Gastrocnemius medialis (tissue), 4 donors: ENCODE data around the gene FAM83G. TPM values are rescaled to one million over a fixed set of nuclear protein-coding genes. Genes with fewer than 3 reads are reported as not detected.
"Not testable (repeated sequence)": the region's sequence is repeated elsewhere in the genome, so short reads cannot be mapped to it uniquely, and the experiment has no call there.

Source experiments
- ATAC-seq, 2 donors: fragments of 150-250 bp; one replicate each; pipeline ENCODE4 v1.9.1; 2016
- DNase-seq, 2 donors: peaks; one replicate each; pipeline ENCODE4 v3.0.0-alpha.2; 2019
- H3K27ac ChIP-seq, 4 donors: fragments of 200-600 bp; sonication (generic); 1 replicate in 1 of 4; 2 replicates in 3 of 4; pipeline ENCODE4 v1.5.1; 2016 to 2018; ENCODE audit warnings: mild to moderate bottlenecking in 2 of 4, moderate library complexity in 1 of 4
- H3K27me3 ChIP-seq, 3 donors: fragments of 200-600 bp; sonication (generic) in 2 of 3; 1 replicate in 1 of 3; 2 replicates in 2 of 3; pipeline versions ENCODE4 v1.5.1 to v1.6.0; 2016 to 2019; ENCODE audit warnings: mild to moderate bottlenecking in 1 of 3, moderate library complexity in 1 of 3
- H3K36me3 ChIP-seq, 2 donors: fragments of 200-600 bp; sonication (generic) in 1 of 2; one replicate each; pipeline ENCODE4 v1.5.1; 2017 to 2018
- H3K4me1 ChIP-seq, 2 donors: fragments of 200-600 bp; sonication (generic) in 1 of 2; one replicate each; pipeline ENCODE4 v1.5.1; 2016 to 2017; ENCODE audit warnings: mild to moderate bottlenecking in 2 of 2
- H3K4me3 ChIP-seq, 4 donors: fragments of 200-600 bp; sonication (generic) in 3 of 4; 1 replicate in 1 of 4; 2 replicates in 3 of 4; pipeline ENCODE4 v1.5.1; 2016 to 2019; ENCODE audit warnings: mild to moderate bottlenecking in 2 of 4
- H3K9me3 ChIP-seq, 3 donors: fragments of 200-600 bp; sonication (generic) in 2 of 3; 1 replicate in 1 of 3; 2 replicates in 2 of 3; pipeline ENCODE4 v1.5.1; 2016 to 2019
- POLR2A ChIP-seq, 2 donors: fragments of 450-650 bp; IDR thresholded peaks; one replicate each; pipeline ENCODE4 v1.6.1; 2017; ENCODE audit warnings: antibody characterized with exemption in 2 of 2, mild to moderate bottlenecking in 2 of 2, moderate library complexity in 2 of 2
- in situ Hi-C, 4 donors: fragments of 200-750 bp; cut with MboI; loops; one replicate each; pipeline versions ENCODE4 v1.15.0 to v1.8.0; 2017; ENCODE audit warnings: low sequenced_read_pairs in 4 of 4
- intact Hi-C: fragments of 100-400 bp; cut with DNase I; formaldehyde crosslinking; loops from one replicate; pipeline ENCODE4 v1.15.1; 2023; ENCODE audit warnings: low total_unique reads
- total RNA-seq, 4 donors: library from RNA; depleted of rRNA; stranded (reverse); fragments of >200 nt; gene quantifications; one replicate each; pipeline versions ENCODE4 v1.1.0 to v1.2.3, GENCODE V29; 2016
- TF ChIP-seq, protein P1 (sequence below), 5 experiments: fragments of 450-650 bp in 3 of 5; fragments of 200-600 bp in 2 of 5; sonication (generic) in 2 of 5; IDR thresholded peaks in 4 of 5; conservative IDR thresholded peaks in 1 of 5; 1 replicate in 4 of 5; 2 replicates in 1 of 5; pipeline ENCODE4 v1.5.1; 2016 to 2019; ENCODE audit warnings: antibody characterized with exemption in 5 of 5, mild to moderate bottlenecking in 3 of 5, moderate library complexity in 3 of 5

Gene FAM83G
- total RNA-seq, 4 donors from 2014 or later, result 8.2 to 25.6 (median 16.9) TPM

DNA sequence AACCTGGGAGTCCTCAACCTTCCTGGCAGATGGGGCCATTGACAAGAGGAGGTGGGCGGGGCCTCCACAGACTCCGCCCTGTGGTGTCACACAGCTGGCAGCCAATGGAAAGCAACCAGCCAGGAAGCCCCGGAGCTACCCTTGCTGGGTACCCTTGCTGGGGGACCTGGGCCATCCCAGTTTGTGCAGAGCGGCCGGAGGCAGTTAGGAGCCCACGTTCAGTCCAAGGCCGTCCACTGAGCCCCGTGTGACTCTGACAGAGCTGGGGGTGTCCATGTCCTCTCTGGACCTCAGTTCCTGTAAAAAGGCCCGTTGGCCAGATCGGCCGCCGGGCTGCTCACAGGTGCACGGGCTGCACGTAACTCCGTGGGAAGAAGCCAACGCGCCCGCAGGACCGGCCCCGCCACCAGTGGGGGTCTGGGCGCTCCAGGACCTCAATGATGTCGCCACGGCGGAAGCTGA, 17.1 kb upstream of the FAM83G start:
- no peak overlapping the region for H3K27ac ChIP-seq
- H3K4me3 ChIP-seq, result no peak overlapping the region
- no peaks in the 10 kb centered on the region for H3K27me3 ChIP-seq
- DNase-seq (no peak), ATAC-seq (no peak)
- H3K4me1 ChIP-seq, result no peaks in the 10 kb centered on the region
- H3K36me3 ChIP-seq, result no peaks in the 10 kb centered on the region
- no peak for TF ChIP-seq POLR2A (IDR thresholded peaks at IDR 0.05)
- TF ChIP-seq, protein P1, sequence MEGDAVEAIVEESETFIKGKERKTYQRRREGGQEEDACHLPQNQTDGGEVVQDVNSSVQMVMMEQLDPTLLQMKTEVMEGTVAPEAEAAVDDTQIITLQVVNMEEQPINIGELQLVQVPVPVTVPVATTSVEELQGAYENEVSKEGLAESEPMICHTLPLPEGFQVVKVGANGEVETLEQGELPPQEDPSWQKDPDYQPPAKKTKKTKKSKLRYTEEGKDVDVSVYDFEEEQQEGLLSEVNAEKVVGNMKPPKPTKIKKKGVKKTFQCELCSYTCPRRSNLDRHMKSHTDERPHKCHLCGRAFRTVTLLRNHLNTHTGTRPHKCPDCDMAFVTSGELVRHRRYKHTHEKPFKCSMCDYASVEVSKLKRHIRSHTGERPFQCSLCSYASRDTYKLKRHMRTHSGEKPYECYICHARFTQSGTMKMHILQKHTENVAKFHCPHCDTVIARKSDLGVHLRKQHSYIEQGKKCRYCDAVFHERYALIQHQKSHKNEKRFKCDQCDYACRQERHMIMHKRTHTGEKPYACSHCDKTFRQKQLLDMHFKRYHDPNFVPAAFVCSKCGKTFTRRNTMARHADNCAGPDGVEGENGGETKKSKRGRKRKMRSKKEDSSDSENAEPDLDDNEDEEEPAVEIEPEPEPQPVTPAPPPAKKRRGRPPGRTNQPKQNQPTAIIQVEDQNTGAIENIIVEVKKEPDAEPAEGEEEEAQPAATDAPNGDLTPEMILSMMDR (IDR thresholded peaks at IDR 0.05 in 4 of 5, conservative IDR thresholded peaks at IDR 0.05 in 1 of 5), result no peak
- no peaks in the 10 kb centered on the region for H3K9me3 ChIP-seq
- intact Hi-C loops (loop anchor here (5.0 kb wide), 1 partner anchor 54 kb away; no protein-coding TSS in a partner anchor), in situ Hi-C loops (loop anchor here in 1 of 4 donors (25.0 kb wide), 1 partner anchor 209 kb away; no protein-coding TSS in a partner anchor)

DNA sequence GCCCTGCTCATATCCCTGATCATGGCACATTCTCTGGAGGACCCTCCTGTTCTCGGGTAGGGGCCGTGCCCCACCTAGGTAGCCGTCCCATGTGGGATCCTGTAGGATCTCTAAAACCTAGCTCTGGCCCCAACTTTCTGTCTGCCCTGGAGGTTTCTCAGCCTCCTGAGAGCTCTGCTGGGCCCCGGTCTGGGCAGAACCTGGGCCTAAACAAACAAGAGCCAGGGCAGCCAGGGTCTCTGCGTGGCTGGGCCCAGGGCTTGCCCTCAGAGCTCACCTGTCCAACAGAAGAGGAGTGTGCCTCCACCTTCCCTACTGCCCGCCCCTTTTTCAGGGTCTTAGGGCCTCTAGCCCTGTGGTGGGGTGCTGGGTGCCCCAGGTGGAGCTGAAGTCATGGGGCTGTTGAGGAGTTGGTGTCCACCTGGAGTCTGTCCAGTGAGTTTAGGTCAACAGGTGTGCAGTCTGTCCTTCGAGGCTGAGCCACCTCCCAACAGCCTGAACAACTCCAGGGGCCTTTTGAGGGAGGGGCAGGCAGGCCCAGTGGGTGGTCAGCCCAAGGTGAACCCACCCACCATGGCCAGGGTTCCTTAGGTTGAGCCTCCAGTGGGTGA, 16.6 kb upstream of the FAM83G start:
- in situ Hi-C loops, result loop anchor here in 1 of 4 donors (25.0 kb wide), 1 partner anchor 209 kb away; no protein-coding TSS in a partner anchor
- not testable (repeated sequence) for H3K36me3 ChIP-seq
- intact Hi-C loops, result loop anchor here (5.0 kb wide), 1 partner anchor 54 kb away; no protein-coding TSS in a partner anchor

DNA sequence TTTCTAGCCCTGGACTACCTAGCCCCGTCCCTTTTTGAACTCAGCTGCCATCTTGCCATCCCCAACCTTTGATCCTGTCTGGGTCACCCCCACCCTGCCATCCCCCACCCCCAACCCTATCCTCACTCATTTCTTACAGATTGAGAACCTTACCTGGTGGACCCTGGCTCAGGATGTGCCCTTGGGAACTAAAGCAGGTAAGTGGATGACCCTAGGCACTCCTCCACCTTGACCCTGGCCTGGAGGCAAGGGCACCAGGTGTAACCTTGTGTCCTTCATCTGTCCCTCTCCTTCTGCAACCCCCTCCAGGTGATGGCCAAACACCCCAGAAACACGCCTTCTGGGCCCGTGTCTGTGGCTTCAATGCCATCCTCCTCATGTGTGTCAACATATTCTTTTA, 15.5 kb upstream of the FAM83G start:
- Histone ChIP-seq H3K4me3 (no peak overlapping the region), H3K4me1 (no peaks in the 10 kb centered on the region), H3K9me3 (no peaks in the 10 kb centered on the region), H3K27me3 (no peaks in the 10 kb centered on the region), H3K36me3 (no peaks in the 10 kb centered on the region), H3K27ac (no peak overlapping the region)
- ATAC-seq (no peak), DNase-seq (no peak)
- intact Hi-C loops, result loop anchor here (5.0 kb wide), 1 partner anchor 53 kb away; no protein-coding TSS in a partner anchor
- TF ChIP-seq POLR2A (IDR thresholded peaks at IDR 0.05), result no peak
- in situ Hi-C loops, result loop anchor here in 1 of 4 donors (25.0 kb wide), 1 partner anchor 208 kb away; no protein-coding TSS in a partner anchor

More for the DNA sequence above, 16.6 kb upstream of the FAM83G start:
- DNase-seq, H3K9me3 ChIP-seq, ATAC-seq, H3K4me1 ChIP-seq, H3K27ac ChIP-seq, H3K27me3 ChIP-seq, H3K4me3 ChIP-seq: not testable (repeated sequence)

DNA sequence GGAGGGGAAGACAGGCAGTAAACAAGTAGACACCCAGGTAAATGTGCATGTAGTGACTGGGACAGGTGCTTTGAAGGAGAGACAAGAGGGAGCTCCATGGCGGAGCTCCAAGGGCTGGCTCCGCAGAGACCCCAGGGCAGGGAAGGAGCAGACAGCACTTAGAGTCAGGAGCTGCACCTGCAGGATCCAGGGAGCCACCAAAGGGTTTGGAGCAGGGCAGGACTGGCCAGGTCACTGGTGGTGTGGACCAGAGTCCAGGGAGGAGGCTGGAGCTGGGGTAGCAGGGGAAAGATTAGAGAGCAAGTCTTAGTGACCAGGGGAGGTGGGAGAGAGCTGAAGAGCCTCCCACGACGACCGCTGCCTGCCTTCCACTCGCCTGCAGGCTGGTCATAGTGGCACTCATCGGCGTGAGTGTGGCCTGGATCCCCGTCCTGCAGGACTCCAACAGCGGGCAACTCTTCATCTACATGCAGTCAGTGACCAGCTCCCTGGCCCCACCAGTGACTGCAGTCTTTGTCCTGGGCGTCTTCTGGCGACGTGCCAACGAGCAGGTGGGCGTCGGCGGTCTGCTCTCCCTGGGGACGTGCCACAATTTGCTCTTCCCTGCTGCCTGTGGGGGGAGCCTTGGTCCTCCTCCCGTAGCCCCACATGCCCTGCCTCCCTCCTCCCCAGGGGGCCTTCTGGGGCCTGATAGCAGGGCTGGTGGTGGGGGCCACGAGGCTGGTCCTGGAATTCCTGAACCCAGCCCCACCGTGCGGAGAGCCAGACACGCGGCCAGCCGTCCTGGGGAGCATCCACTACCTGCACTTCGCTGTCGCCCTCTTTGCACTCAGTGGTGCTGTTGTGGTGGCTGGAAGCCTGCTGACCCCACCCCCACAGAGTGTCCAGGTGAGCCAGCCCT, 14.7 kb upstream of the FAM83G start:
- intact Hi-C loops, result loop anchor here (5.0 kb wide), 1 partner anchor 37 kb away; no protein-coding TSS in a partner anchor
- Histone ChIP-seq H3K4me1 (no peaks in the 10 kb centered on the region), H3K36me3 (no peaks in the 10 kb centered on the region), H3K27me3 (no peaks in the 10 kb centered on the region), H3K4me3 (no peak overlapping the region), H3K9me3 (no peaks in the 10 kb centered on the region), H3K27ac (no peak overlapping the region)
- DNase-seq (no peak), ATAC-seq (no peak)
- in situ Hi-C loops, result loop anchor here in 2 of 4 donors (10.0 to 25.0 kb wide), 2 partner anchors 54 to 207 kb away; no protein-coding TSS in a partner anchor
- no peak for TF ChIP-seq POLR2A (IDR thresholded peaks at IDR 0.05)
- TF ChIP-seq, protein P1 (IDR thresholded peaks at IDR 0.05 in 4 of 5, conservative IDR thresholded peaks at IDR 0.05 in 1 of 5), result no peak

DNA sequence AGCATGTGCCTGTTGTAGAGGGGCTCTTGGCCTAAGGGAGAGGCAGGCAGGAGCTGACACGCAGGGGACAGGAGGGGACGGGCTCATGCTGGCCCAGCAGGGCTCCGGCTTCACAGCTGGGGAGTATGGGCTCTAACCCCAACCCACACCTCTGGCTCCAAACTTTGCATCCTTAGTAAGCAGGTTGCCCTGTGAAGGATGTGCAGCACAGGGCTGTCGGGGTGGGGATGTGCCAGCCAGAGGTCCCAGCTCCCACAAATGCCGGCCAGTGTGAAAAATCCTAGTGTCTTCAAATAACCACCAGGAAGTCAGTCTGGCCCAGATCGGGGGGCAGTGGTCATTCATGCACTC, 14.0 kb upstream of the FAM83G start:
- intact Hi-C loops (loop anchor here (5.0 kb wide), 1 partner anchor 36 kb away; no protein-coding TSS in a partner anchor), in situ Hi-C loops (loop anchor here in 2 of 4 donors (10.0 to 25.0 kb wide), 2 partner anchors 54 to 206 kb away; no protein-coding TSS in a partner anchor)
- TF ChIP-seq, protein P1 (IDR thresholded peaks at IDR 0.05 in 4 of 5, conservative IDR thresholded peaks at IDR 0.05 in 1 of 5), result no peak
- TF ChIP-seq POLR2A (IDR thresholded peaks at IDR 0.05), result no peak
- Histone ChIP-seq H3K4me1 (no peaks in the 10 kb centered on the region), H3K27ac (no peak overlapping the region), H3K27me3 (no peaks in the 10 kb centered on the region), H3K9me3 (no peaks in the 10 kb centered on the region), H3K4me3 (no peak overlapping the region), H3K36me3 (no peaks in the 10 kb centered on the region)
- ATAC-seq (no peak), DNase-seq (no peak)
